GM21526 (cell line): Measurements from ENCODE around the gene ACOT8.
A peak's percentile ranks its signal among the peaks of the same experiment; 100 is the strongest.
"Not testable (repeated sequence)": the region's sequence is repeated elsewhere in the genome, so short reads cannot be mapped to it uniquely, and the experiment has no call there.

ENCODE experiments used
- ATAC-seq: cut with Tn5 transposase; IDR thresholded peaks from one replicate; pipeline ENCODE4 v1.9.1; 2021; ENCODE audit warnings: moderate library complexity; ENCODE audit not compliant: unreplicated experiment, low FRiP score

ACOT8 gene

DNA sequence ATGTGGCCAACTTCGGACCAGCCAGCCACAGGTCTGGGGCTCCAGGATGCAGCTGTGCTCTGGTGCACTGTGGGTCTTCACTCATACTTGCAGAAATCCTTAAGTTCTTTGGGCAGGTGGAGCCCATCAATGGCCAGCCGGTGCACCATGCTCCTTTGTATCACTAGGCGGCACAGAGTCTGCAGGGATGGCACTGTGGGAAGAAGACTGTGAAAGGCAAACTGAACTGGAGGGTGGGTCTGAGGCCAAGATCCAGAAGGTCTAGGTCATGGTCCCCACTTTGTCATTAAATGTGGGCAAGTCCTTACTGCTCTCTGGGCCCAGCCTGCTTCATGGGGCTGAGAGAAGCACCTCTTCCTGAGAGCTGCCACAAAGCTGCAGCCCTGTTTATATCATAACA lies 31.5 kb upstream of the ACOT8 start:
- ATAC-seq, result no peak

DNA sequence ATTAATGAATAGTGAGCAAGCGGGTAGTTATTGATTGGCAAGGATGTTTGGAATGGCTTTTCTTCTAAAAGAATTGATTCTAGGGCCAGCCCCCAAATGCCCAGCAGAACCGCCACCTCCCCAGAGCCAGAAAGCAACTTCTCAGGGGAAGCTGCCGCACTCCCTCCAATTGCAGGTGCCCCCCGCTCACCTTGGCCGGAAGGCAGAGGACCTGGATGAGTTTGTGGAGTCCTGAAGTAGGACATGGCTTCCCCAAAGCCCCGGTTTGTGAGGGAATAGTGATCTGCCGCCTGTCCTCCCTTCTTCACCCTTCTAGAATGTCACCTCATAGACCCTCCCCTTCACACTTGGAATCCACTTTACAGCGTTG lies 30.1 kb upstream of the ACOT8 start, which contains the start of gene SPATA25:
TSS of gene SPATA25 (minus strand) at position 277 of the 370 bp plus-strand sequence. CDS start at position 245, 32 bp downstream.
- ATAC-seq, result no peak

DNA sequence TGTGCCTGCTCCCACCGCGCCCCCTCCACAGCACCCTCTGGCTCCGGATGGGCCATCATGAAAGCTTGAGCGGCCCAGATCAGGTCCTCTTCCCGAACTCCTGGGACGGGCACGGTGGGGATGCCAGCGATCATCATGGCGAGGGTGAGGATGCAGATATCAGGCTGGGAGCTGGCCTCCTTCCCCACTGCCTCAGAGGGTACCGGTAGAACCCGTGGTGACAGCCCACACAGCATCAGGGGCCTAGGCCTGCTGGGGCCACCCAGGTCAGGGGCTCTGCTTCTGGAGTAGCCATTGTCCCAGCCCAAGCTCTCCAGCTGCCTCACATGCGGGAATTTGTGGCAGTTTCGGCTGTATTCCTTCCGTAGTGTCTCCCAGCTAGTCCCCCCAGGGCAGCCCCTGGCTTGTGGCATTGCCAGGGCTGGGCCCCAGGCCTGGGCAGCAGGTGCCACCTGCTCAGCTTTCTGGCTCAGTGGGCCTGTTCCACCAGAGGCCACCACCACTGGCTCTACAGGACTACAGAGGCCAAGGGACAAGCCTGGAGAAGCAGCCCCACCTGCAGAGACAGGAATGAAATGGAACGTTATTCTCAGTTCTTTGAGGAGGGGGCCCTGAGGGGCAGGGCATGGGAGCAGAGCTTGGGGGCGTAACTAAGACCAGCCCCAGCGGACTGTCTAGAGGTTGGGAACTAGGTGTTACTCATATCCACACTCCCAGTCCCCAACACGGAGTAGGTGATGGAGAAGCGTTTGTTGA lies 29.6 kb upstream of the ACOT8 start:
- no peak for ATAC-seq

DNA sequence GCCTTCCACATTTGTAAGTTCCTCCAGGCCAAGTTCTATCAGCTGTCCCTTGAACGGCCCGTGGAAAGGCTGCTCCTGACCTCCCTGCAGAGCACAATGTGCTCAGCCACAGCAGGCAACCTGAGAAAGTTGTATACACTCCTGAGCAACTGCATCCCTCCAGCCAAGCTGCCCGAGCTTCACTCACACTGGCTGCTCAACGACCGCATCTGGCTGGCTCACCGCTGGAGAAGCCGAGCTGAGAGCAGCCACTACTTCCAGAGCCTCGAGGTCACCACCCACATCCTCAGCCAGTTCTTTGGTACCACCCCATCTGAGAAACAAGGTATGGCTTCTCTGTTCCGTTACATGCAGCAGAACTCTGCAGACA lies 25.9 kb upstream of the ACOT8 start:
- ATAC-seq, result no peak

DNA sequence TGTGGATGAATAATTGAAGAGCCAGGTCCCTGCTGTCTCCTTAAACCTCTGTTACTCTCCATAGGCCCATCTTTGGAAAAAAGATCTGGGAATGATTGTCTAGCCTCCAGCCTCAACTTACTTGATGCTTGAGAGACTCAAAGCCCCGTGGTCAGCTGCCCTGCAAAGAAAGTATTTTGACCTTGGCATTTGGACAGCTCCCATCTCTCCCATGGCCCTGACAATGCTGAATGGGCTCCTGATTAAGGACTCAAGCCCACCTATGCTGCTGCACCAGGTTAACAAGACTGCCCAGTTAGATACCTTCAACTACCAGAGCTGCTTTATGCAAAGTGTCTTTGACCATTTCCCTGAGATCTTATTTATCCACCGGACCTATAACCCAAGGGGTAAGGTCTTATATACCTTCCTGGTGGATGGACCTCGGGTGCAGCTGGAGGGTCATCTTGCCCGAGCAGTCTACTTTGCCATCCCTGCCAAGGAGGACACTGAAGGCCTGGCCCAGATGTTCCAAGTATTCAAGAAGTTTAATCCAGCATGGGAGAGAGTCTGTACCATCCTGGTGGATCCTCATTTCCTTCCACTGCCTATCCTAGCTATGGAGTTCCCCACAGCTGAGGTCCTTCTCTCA lies 25.4 kb upstream of the ACOT8 start:
- ATAC-seq, result no peak

DNA sequence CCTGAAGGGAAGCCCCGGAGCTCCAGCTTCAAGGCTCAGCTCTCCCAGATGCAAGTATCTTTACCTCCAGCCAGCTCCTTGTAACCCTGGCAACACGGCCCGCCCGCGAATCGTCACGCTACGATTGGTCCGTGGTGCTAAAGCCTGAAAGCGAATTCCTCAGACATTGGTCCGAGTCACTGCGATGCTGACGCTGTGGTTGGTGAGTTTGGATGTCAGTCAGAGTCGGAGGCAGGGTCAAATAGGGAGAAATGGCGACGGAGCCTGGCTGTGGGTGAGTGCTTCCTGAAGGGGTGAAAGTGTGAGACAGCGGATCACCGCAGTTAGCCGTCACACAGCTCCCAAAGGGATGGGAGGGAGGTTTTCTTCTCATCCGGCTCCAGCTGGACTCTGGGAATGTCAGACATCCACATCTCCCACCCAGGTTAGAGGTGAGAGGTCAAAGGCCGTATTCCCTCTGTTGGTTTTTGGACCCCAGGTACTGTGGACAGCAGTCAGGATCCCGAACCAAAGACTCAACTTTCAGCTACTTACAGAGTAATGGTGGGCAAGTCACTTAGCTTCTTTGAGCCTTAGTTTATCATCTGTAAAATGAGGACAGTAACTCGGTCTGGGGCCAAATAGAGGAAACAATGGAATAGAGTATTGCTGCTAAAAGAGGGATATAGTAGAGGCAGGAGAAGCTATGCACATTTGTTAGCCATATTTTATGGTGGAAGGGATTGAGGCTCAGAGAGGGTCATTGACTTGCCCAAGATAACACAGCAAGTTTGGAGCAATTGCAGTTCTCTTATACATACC lies 24.0 kb upstream of the ACOT8 start, which contains the start of gene ZSWIM1:
TSS of gene ZSWIM1 (plus strand) at position 240 of the 801 bp plus-strand sequence. CDS start 1,366 bp downstream, outside the sequence.
- peak; percentile 95 for ATAC-seq

DNA sequence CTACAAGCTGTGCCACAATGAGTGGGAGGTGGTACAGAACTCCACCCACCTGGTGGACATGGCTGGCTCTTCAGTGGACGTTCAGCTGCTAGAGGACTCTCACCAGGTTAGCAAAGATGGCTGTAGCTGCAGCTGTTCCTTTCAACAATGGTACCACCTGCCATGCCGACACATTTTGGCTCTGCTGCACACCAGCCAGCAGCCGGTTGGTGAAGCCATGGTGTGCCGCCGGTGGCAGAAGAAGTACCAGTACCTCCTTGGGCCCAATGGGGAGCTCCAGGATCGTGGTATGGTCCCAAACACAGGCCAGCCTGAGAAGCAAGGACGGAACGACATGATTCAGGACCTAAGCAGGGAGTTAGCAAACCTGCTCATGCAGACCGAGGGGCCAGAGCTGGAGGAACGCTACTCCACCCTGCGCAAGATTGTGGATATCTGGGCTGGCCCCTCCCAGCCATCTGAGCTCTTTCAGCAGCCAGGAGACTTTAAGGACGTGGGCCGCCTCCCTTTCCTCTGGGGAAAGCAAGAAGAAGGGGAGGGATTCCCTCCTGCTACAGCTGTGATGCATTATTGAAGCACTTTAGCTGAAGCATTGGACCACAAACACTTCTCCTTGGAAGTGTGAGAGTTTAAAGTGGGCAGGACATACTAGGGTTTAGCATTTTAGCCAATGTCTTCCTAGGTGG lies 21.0 kb upstream of the ACOT8 start:
- no peak for ATAC-seq

DNA sequence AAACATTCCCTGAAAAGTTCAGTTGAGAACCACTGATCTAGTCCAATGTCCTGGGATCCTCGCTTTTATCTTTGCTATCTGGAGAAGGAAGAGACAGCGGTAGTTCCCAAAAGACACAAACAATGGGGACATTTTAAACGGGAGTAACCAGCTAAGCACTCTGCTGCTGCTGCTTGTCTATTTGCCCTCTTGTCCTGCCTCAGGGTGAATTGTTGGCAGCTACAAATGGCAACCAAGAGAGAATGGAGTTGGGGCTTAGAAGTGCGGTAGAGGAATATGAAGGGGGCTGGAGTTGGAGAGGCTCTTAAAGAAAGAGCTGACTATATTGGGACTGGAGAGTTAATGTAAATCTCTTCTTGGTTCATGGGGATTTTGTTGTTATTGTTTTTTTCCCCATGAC lies 17.4 kb upstream of the ACOT8 start:
- ATAC-seq, result no peak

DNA sequence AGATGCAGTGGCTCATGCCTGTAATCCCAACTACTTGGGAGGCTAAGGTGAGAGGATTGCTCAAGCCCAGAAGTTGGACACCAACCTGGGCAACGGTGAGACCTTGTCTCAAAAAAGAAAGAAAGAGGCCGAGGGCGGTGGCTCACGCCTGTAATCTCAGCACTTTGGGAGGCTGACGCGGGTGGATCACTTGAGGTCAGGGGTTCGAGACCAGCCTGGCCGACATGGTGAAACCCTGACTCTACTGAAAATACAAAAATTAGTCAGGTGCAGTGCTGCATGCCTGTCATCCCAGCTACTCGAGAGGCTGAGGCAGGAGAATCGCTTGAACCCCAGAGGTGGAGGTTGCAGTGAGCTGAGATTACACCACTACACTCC lies 16.9 kb upstream of the ACOT8 start:
- ATAC-seq, result not testable (repeated sequence)

DNA sequence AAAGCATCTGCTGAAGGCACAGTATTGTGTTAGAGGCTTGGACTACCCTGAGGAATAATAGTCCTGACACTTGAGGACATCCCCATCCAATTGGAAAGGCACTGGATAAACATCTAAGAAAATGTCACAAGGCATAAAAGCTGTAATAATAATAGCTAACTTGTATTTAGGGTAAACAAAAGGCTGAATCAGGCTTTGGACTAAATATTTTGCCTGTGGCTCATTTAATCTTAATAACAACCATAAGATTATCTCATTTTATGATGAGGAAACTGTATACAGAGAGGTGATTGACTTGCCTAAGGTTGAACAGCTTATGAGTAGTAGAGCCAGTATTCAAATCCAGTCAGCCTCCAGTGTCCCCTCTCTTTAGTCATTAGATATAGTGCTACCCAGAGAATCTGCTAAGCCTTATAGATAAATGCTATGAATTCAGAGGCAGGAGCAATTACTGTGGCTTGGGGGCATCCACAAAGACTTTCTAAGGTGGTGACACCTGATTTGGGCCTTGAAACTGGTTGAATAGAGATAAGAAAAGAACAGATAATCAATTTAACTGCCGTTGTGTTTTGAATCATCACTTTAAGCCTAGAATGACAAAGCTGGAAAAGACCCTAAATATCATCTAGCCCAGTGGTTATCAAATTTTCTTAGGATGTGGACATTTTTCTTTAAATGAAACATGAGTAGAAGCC lies 16.4 kb upstream of the ACOT8 start:
- no peak for ATAC-seq

DNA sequence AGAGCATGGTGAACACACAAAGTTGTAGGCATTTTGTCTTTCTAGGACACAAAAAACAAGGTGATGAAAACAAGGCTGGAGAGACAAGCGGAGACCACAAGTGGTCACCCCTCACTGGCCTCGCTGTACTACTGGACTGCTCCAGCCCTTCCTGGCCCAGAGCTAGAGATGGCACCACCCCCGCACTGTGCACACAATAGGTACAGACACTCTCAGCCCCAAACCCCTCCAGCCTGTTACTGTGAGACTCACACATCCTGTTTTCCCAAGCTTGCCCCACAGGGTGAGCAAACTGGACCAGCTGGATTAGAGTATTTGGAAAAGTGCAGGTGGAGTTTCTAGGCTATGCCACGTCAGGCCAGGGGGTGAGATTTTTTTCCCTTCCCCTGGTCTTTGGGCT lies 15.4 kb upstream of the ACOT8 start:
- no peak for ATAC-seq

DNA sequence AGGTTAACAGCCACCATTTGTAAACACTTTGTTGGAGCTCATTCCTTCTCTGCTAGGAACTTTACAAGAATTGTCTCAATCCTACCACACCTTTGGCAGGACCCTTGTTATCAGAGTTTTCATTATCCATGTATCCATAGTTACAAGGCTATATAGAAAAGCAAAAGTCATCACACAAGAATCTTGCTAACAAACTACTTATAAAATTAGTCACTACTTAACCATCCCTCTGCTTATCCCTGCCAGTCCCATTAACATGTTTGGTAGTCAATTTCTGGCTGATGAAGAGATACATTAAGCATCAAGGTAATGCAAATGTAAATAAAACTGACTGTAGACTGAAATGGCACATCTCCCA lies 10.6 kb upstream of the ACOT8 start:
- no peak for ATAC-seq

DNA sequence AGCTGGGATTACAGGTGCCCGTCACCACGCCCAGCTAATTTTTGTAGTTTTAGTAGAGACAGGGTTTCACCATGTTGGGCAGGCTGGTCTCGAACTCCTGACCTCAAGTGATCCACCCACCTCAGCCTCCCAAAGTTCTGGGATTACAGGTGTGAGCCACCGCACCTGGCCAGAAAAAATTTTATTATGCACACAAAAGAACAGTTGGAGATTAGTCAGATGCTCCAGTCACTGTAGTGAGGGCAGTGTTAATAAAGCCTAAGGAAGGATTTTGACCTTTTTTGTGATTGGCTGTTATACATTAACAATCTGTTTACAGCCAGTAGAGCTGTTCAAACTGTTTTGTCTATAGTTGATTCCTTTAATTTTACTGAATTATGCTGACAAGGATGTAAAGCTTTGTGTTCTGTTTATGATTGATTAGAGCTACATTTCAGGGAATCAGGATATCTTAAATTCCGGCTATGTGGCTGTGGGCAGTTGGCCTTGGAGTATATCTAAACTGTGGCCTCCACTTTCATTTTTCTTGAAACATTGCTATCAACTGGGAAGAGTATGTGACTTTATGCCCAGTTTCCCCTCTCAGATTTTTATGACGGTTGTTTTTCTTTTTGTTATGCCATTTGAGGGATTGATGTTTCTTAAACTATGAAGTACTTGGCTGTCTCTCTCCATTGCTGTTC lies 10.1 kb upstream of the ACOT8 start:
- no peak for ATAC-seq

DNA sequence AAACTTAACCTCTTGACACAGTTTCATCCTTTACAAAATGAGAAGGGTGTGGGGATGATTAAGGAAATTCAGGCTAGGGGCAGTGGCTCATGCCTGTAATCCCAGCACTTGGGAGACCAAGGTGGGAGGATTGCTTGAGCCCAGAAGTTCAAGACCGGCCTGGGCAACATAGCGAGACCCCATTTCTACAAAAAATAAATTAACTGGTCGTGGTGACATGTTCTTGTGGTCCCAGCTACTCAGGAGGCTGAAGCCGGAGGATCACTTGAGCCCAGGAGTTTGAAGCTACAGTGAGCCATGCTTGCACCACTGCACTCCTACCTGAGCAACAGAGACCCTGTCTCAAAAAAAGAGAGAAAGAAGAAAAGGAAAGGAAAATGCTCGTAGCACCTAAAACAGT lies 9.3 kb upstream of the ACOT8 start:
- no peak for ATAC-seq

DNA sequence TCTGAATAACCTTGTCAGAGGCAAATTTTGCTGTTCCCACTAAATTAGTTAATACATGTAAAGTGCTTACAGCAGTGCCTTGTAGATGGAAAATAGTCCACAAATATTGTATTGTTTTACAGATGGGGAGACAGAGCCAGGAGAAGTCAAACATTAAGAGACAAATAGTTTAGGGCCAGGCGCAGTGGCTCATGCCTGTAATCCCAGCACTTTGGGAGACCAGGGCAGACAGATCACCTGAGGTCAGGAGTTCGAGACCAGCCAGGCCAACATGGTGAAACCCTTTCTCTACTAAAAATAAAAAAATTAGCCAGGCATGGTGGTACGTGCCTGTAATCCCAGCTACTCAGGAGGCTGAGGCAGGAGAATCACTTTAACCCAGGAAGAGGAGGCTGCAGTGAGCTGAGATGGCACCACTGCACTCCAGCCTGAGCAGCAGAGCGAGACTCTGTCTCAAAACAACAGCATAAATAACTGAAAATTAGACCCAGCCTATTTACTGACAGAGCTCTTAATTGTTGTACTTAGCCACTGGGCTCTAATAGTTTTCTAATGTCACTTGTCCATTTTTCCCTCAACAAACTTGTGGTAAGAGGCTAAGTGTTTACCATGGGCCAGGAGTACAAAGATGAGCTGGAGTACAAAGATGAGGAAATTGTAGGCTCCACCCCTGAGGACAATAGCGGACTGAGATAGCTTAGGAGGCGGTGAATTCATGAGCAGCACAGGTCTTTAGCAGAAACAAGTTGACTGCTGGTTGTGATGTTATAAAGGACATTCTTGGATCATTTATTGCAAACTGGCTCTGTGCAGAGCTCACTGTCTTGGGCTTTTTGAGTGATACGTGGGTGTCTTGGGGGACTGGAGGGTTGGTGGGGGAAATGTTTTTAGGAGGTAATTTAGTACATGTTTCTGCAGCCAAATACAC lies 6.6 kb upstream of the ACOT8 start:
- no peak for ATAC-seq

DNA sequence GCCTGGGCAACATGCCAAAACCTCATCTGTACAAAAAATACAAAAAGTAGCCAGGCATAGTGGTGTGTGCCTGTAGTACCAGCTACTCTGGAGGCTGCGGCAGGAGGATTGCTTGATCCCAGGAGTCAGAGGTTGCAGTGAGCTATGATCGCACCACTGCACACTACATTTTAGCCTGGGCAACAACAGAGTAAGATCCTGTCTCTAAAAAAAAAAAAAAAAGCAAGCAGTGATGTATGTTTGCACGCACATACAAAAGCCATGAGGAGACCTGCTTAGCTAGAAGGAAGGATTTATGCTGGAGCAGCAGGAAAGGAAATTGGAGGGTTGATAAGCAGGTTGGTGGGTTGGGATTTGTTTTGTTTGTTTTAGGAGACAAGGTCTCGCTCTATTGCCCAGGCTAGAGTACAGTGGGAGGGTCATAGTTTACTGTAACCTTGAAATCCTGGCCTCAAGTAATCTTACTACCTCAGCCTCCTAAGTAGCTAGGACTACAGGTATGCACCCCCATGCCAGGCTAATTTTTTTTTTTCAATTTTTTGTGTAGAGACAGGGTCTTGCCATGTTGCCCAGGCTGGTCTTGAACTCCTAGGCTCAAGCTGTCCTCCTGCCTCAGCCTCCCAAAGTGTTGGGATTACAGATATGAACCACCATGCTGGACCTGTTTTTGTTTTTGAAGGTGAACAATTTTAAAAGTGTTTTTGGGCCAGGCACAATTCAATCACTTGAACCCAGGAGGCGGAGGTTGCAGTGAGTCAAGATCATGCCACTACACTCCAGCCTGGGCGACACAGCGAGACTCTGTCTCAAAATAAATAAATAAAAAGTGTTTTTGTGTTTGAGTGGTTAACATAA lies 4.3 kb upstream of the ACOT8 start:
- ATAC-seq, result no peak

DNA sequence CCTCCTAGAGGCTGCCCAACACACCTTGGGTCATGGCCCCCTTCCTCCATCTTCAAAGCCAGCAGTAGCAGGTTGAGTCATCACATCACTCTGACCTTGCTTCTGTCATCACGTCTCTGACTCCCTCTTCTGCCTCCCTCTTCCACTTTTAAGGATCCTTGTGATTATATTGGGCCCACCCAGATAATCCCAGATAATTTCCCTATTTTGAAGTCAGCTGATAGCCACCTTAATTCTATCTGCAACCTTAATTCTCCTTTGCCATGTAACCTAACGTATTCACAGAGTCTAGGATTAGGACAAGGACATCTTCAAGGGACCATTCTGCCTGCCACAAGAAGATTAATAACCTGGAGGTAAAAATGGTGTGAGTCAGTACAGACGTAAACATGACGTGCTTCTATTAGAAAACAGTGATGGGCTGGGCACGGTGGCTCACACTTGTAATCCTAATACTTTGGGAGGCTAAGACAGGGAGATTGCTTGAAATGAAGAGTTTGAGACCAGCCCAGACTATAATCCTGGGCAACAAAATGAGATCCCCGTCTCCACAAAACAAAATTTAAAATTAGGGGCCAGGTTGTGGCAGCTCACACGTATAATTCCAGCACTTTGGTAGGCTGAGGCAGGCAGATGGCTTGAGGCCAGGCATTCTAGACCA lies 3.5 kb upstream of the ACOT8 start:
- ATAC-seq, result no peak
